Progenitor cell of endocrine pancreas (in vitro differentiated cells): ENCODE measurements around the gene UBE2E1. TPM values are rescaled to one million over a fixed set of nuclear protein-coding genes. Genes with fewer than 3 reads are reported as not detected.

Source experiments
- DNase-seq: peaks from one replicate; pipeline ENCODE4 v3.0.0; 2021; ENCODE audit warnings: low spot score; ENCODE audit not compliant: unreplicated experiment
- H3K27ac Mint-ChIP-seq: 2 replicates; pipeline ENCODE4 v1.8.0; 2021; ENCODE audit warnings: mild to moderate bottlenecking, moderate library complexity, mixed read lengths
- H3K27me3 Mint-ChIP-seq: 2 replicates; pipeline ENCODE4 v1.8.0; 2021; ENCODE audit warnings: mixed read lengths
- H3K36me3 Mint-ChIP-seq: 2 replicates; pipeline ENCODE4 v1.8.0; 2022; ENCODE audit warnings: mixed read lengths; ENCODE audit not compliant: insufficient read depth
- H3K4me1 Mint-ChIP-seq: 2 replicates; pipeline ENCODE4 v1.8.0; 2021; ENCODE audit warnings: low read depth, mixed read lengths
- H3K4me3 Mint-ChIP-seq: 2 replicates; pipeline ENCODE4 v1.8.0; 2021; ENCODE audit warnings: low read depth, mild to moderate bottlenecking, moderate library complexity, mixed read lengths
- H3K9me3 Mint-ChIP-seq: 2 replicates; pipeline ENCODE4 v1.8.0; 2021; ENCODE audit warnings: low read depth, mixed read lengths
- total RNA-seq: library from RNA; stranded (reverse); gene quantifications from 2 replicates; pipeline ENCODE4 v1.2.1, GENCODE V29; 2021
- TF ChIP-seq, protein P1 (sequence below): fragments of 200-600 bp; sonication (generic); IDR thresholded peaks from one replicate; pipeline ENCODE4 v1.5.0; 2021; ENCODE audit warnings: antibody characterized with exemption, mild to moderate bottlenecking; ENCODE audit not compliant: unreplicated experiment

UBE2E1 gene
- total RNA-seq, 1 donor from 2014 or later: 134 TPM

DNA sequence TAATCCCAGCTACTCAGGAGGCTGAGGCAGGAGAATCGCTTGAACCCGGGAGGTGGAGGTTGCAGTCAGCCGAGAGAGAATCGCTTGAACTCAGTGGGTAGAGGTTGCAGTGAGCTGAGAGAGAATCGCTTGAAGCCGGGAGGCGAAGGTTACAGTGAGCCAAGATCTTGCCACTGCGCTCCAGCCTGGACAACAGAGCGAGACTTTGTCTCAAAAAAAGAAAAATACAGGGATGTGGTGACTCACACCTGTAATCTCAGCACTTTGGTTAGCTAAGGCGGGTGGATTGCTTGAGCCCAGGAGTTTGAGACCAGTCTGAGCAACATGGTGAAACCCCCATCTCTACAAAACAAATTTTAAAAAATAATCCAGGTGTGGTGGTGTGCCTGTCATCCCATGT is 26.8 kb downstream of the UBE2E1 start:
- H3K36me3 Mint-ChIP-seq: peaks cover 3% of the 10 kb centered on the region
- DNase-seq: no peak
- TF ChIP-seq, protein P1, sequence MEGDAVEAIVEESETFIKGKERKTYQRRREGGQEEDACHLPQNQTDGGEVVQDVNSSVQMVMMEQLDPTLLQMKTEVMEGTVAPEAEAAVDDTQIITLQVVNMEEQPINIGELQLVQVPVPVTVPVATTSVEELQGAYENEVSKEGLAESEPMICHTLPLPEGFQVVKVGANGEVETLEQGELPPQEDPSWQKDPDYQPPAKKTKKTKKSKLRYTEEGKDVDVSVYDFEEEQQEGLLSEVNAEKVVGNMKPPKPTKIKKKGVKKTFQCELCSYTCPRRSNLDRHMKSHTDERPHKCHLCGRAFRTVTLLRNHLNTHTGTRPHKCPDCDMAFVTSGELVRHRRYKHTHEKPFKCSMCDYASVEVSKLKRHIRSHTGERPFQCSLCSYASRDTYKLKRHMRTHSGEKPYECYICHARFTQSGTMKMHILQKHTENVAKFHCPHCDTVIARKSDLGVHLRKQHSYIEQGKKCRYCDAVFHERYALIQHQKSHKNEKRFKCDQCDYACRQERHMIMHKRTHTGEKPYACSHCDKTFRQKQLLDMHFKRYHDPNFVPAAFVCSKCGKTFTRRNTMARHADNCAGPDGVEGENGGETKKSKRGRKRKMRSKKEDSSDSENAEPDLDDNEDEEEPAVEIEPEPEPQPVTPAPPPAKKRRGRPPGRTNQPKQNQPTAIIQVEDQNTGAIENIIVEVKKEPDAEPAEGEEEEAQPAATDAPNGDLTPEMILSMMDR: no peak
- H3K4me3 Mint-ChIP-seq: no peak overlapping the region
- H3K27me3 Mint-ChIP-seq: no peaks in the 10 kb centered on the region
- peaks cover 18% of the 10 kb centered on the region for H3K4me1 Mint-ChIP-seq
- H3K9me3 Mint-ChIP-seq: no peaks in the 10 kb centered on the region
- H3K27ac Mint-ChIP-seq: no peak overlapping the region

DNA sequence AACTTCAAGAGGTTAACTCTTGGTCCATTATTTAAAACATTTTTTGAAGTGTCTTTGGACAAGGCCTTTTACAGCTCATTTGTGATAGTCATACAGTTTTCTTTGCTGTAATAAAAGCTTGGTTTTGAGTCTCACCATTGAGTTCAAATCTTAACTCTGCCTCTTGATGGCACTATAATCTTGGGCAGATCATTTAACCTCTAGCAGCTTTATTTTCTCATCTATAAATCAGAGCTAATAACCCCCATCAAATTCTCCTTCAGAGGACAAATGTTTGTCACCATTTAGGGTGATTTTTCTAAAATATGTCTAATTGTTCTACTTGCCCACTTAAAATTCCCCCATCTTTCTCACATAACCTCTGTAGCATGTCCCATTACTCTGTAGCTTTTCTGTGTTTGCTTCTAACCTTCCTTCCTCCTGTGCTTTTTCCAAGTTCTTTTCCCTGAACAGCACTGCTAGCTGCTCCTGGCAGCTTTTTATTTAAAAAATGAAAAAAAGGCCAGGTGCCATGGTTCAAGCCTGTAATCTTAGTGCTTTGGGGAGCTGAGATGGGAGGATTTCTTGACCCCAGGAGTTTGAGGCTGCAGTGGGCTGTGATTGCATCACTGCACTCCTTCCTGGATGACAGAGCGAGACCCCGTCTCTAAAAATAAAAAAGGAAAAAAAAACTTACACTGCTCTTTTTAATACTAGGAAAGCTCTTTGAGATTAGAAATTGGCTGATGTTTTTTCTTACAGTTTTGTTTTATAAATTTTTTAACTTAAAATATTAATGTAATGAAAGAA is 28.5 kb downstream of the UBE2E1 start:
- TF ChIP-seq, protein P1: peak; percentile 12
- no peak overlapping the region for H3K27ac Mint-ChIP-seq
- no peaks in the 10 kb centered on the region for H3K9me3 Mint-ChIP-seq
- no peaks in the 10 kb centered on the region for H3K27me3 Mint-ChIP-seq
- no peak overlapping the region for H3K4me3 Mint-ChIP-seq
- H3K36me3 Mint-ChIP-seq: peaks cover 3% of the 10 kb centered on the region
- peaks cover 16% of the 10 kb centered on the region for H3K4me1 Mint-ChIP-seq
- no peak for DNase-seq

DNA sequence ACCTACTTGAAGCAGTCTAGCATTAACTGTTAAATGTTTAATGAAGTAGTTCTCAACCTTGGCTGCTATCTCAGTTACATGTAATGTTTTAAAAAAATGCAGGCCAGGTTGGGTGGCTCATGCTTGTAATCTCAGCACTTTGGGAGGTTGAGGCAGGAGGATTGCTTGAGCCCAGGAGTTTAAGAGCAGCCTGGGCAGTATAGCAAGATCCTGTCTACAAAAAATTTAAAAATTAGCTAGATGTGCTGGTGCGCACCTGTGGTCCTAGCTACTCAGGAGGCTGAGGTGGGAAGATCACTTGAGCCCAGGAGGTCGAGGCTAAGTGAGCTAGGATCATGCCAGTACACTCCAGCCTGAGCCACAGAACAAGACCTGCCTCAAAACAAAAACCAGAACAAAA is 29.3 kb downstream of the UBE2E1 start:
- Mint-ChIP-seq H3K27ac (peak overlapping the region; percentile 41), H3K4me3 (no peak overlapping the region), H3K27me3 (no peaks in the 10 kb centered on the region), H3K36me3 (peaks cover 3% of the 10 kb centered on the region), H3K4me1 (peaks cover 12% of the 10 kb centered on the region), H3K9me3 (no peaks in the 10 kb centered on the region)
- DNase-seq: no peak
- TF ChIP-seq, protein P1: no peak

DNA sequence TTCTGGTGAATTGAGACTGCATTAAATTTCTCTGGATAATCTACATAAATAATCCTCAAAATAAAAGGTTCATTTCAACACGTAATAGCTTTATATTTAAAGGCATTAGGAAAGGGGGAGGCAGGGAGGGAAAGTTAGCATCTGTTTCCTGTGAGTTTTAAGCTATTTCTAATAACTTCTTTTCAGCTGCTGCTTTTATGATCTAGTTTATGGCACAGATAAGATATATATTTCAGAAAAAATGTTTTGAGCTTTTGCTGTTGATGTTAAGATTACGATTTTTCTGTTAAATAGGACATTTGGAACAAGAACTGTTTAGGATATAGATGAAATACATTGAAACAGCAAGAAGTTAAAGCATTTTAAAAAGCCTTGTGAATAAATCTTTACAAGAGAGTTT is 30.0 kb downstream of the UBE2E1 start:
- no peak overlapping the region for H3K4me3 Mint-ChIP-seq
- peaks cover 3% of the 10 kb centered on the region for H3K36me3 Mint-ChIP-seq
- TF ChIP-seq, protein P1: no peak
- no peaks in the 10 kb centered on the region for H3K9me3 Mint-ChIP-seq
- DNase-seq: no peak
- no peaks in the 10 kb centered on the region for H3K27me3 Mint-ChIP-seq
- peaks cover 19% of the 10 kb centered on the region for H3K4me1 Mint-ChIP-seq
- H3K27ac Mint-ChIP-seq: no peak overlapping the region

GRCh38 chr3:23836536-23837230 is 30.9 kb downstream of the UBE2E1 start:
- Mint-ChIP-seq H3K9me3 (no peaks in the 10 kb centered on the region), H3K27me3 (no peaks in the 10 kb centered on the region), H3K4me3 (no peak overlapping the region), H3K27ac (peak overlapping the region; percentile 38), H3K36me3 (peaks cover 3% of the 10 kb centered on the region), H3K4me1 (peaks cover 20% of the 10 kb centered on the region)
- TF ChIP-seq, protein P1: no peak
- DNase-seq: no peak
